ENCODE data around the gene PDK1.
"Not testable (repeated sequence)": the region's sequence is repeated elsewhere in the genome, so short reads cannot be mapped to it uniquely, and the experiment has no call there.

PDK1 gene

GRCh38 chr2:172545408-172546075, 10.3 kb upstream of the PDK1 start:
- H3K4me1 ChIP-seq (ENCODE audit: control insufficient read depth in 1 of 2, insufficient read depth in 1 of 2, low read depth in 1 of 2, low read length in 1 of 2): no peaks in the 10 kb centered on the region

GRCh38 chr2:172549131-172549530, 6.8 kb upstream of the PDK1 start:
- Histone ChIP-seq H3K9me3 (no peaks in the 10 kb centered on the region), H3K4me1 (ENCODE audit: control insufficient read depth in 1 of 2, insufficient read depth in 1 of 2, low read depth in 1 of 2, low read length in 1 of 2) (no peaks in the 10 kb centered on the region)
- no peak for TF ChIP-seq CTCF (IDR thresholded peaks at IDR 0.05)

More at GRCh38 chr2:172545408-172546075, 10.3 kb upstream of the PDK1 start:
- TF ChIP-seq CTCF (IDR thresholded peaks at IDR 0.05): no peak
- H3K9me3 ChIP-seq: no peaks in the 10 kb centered on the region
- no peaks in the 10 kb centered on the region for H3K27me3 ChIP-seq
- no peak overlapping the region for H3K27ac ChIP-seq
- no peaks in the 10 kb centered on the region for H3K36me3 ChIP-seq
- H3K4me3 ChIP-seq (ENCODE audit: low read depth in 1 of 2, low read length in 1 of 2): no peak overlapping the region

GRCh38 chr2:172549802-172550201, 6.1 kb upstream of the PDK1 start:
- not testable (repeated sequence) for H3K4me1 ChIP-seq (ENCODE audit: control insufficient read depth in 1 of 2, insufficient read depth in 1 of 2, low read depth in 1 of 2, low read length in 1 of 2); H3K27ac ChIP-seq; H3K36me3 ChIP-seq; H3K27me3 ChIP-seq; H3K9me3 ChIP-seq; H3K4me3 ChIP-seq (ENCODE audit: low read depth in 1 of 2, low read length in 1 of 2)

More at GRCh38 chr2:172549131-172549530, 6.8 kb upstream of the PDK1 start:
- no peak overlapping the region for H3K4me3 ChIP-seq (ENCODE audit: low read depth in 1 of 2, low read length in 1 of 2)
- H3K27me3 ChIP-seq: no peaks in the 10 kb centered on the region
- no peak overlapping the region for H3K27ac ChIP-seq
- H3K36me3 ChIP-seq: no peaks in the 10 kb centered on the region

- peaks cover 10% of the 10 kb centered on the region in 2 experiments for H3K4me1 ChIP-seq (ENCODE audit: control insufficient read depth in 1 of 2, insufficient read depth in 1 of 2, low read depth in 1 of 2, low read length in 1 of 2)
- H3K36me3 ChIP-seq: no peaks in the 10 kb centered on the region
- no peak overlapping the region for H3K4me3 ChIP-seq (ENCODE audit: low read depth in 1 of 2, low read length in 1 of 2)
- no peak overlapping the region for H3K27ac ChIP-seq
- TF ChIP-seq CTCF (IDR thresholded peaks at IDR 0.05): no peak
- peaks cover 4% of the 10 kb centered on the region for H3K27me3 ChIP-seq
- H3K9me3 ChIP-seq: no peaks in the 10 kb centered on the region
Observed at GRCh38 chr2:172550419-172550818, 5.5 kb upstream of the PDK1 start.

GRCh38 chr2:172551271-172551670, 4.6 kb upstream of the PDK1 start:
- Histone ChIP-seq H3K36me3 (no peaks in the 10 kb centered on the region), H3K4me1 (ENCODE audit: control insufficient read depth in 1 of 2, insufficient read depth in 1 of 2, low read depth in 1 of 2, low read length in 1 of 2) (peaks cover 10 to 12% of the 10 kb centered on the region in 2 experiments), H3K27me3 (peaks cover 4% of the 10 kb centered on the region), H3K27ac (no peak overlapping the region), H3K9me3 (no peaks in the 10 kb centered on the region), H3K4me3 (ENCODE audit: low read depth in 1 of 2, low read length in 1 of 2) (no peak overlapping the region)
- no peak for TF ChIP-seq CTCF (IDR thresholded peaks at IDR 0.05)

- Histone ChIP-seq H3K36me3 (no peaks in the 10 kb centered on the region), H3K27me3 (peaks cover 4% of the 10 kb centered on the region), H3K4me3 (ENCODE audit: low read depth in 1 of 2, low read length in 1 of 2) (no peak overlapping the region), H3K4me1 (ENCODE audit: control insufficient read depth in 1 of 2, insufficient read depth in 1 of 2, low read depth in 1 of 2, low read length in 1 of 2) (peaks cover 23 to 25% of the 10 kb centered on the region in 2 experiments), H3K9me3 (no peaks in the 10 kb centered on the region), H3K27ac (no peak overlapping the region)
- no peak for TF ChIP-seq CTCF (IDR thresholded peaks at IDR 0.05)
Observed at GRCh38 chr2:172552547-172553291, 3.2 kb upstream of the PDK1 start.
